Liver (tissue), 9 donors: Measurements from ENCODE around the gene MTCH2. TPM values are rescaled to one million over a fixed set of nuclear protein-coding genes. Genes with fewer than 3 reads are reported as not detected.

ENCODE experiments used
- DNase-seq: peaks from one replicate; pipeline ENCODE4 v3.0.0-alpha.2; 2017; ENCODE audit warnings: low spot score
- H3K27ac ChIP-seq, 2 donors: one replicate each; pipeline ENCODE4 v1.7.0; 2013; ENCODE audit warnings: inconsistent platforms in 2 of 2, low read length in 2 of 2, control low read depth in 1 of 2, low read depth in 1 of 2, mild to moderate bottlenecking in 1 of 2
- H3K27me3 ChIP-seq, 4 donors: one replicate each; pipeline versions ENCODE4 v1.6.1 to v1.7.0; 2013; ENCODE audit warnings: low read length in 3 of 4, inconsistent platforms in 1 of 4, mild to moderate bottlenecking in 1 of 4, moderate library complexity in 1 of 4; ENCODE audit not compliant: control insufficient read depth in 4 of 4, insufficient read depth in 4 of 4
- H3K36me3 ChIP-seq, 4 donors: one replicate each; pipeline versions ENCODE4 v1.6.1 to v1.7.0; 2013; ENCODE audit warnings: low read length in 3 of 4, mild to moderate bottlenecking in 3 of 4, low read depth in 1 of 4, moderate library complexity in 1 of 4; ENCODE audit not compliant: control insufficient read depth in 4 of 4, insufficient read depth in 3 of 4
- H3K4me1 ChIP-seq, 4 donors: one replicate each; pipeline versions ENCODE4 v1.6.1 to v1.7.0; 2013; ENCODE audit warnings: low read length in 3 of 4, mild to moderate bottlenecking in 3 of 4, moderate library complexity in 1 of 4; ENCODE audit not compliant: control insufficient read depth in 4 of 4, insufficient read depth in 4 of 4
- H3K4me3 ChIP-seq, 3 donors: one replicate each; pipeline versions ENCODE4 v1.6.1 to v1.7.0; 2013; ENCODE audit warnings: low read length in 3 of 3, control low read depth in 1 of 3, low read depth in 1 of 3, mild to moderate bottlenecking in 1 of 3
- H3K9ac ChIP-seq, 2 donors: one replicate each; pipeline ENCODE4 v1.7.0; 2013; ENCODE audit warnings: low read length in 2 of 2, mild to moderate bottlenecking in 2 of 2, moderate library complexity in 2 of 2, control low read depth in 1 of 2, low read depth in 1 of 2
- H3K9me3 ChIP-seq, 4 donors: one replicate each; pipeline versions ENCODE4 v1.6.1 to v1.7.0; 2013; ENCODE audit warnings: low read length in 3 of 4; ENCODE audit not compliant: control insufficient read depth in 4 of 4
- ATF3 ChIP-seq: IDR thresholded peaks from 2 replicates; pipeline ENCODE4 v1.6.1; 2016; ENCODE audit warnings: antibody characterized with exemption
- CTCF ChIP-seq: fragments of 150-350 bp; IDR thresholded peaks from 2 replicates; pipeline ENCODE4 v1.5.1; 2017; ENCODE audit warnings: improper control_type of control experiment, low read depth, low read length; ENCODE audit not compliant: missing input control
- EGR1 ChIP-seq, 2 donors: IDR thresholded peaks; 2 replicates each; pipeline ENCODE4 v1.6.1; 2016 to 2018; ENCODE audit warnings: antibody characterized with exemption in 2 of 2, low read depth in 2 of 2
- FOXA1 ChIP-seq: IDR thresholded peaks from 2 replicates; pipeline ENCODE4 v1.6.1; 2016; ENCODE audit warnings: antibody characterized with exemption
- FOXA2 ChIP-seq: IDR thresholded peaks from 2 replicates; pipeline ENCODE4 v1.6.1; 2016; ENCODE audit warnings: antibody characterized with exemption
- GABPA ChIP-seq, 2 donors: IDR thresholded peaks in 1 of 2; conservative IDR thresholded peaks in 1 of 2; 2 replicates each; pipeline ENCODE4 v1.6.1; 2016; ENCODE audit warnings: antibody characterized with exemption in 2 of 2, mild to moderate bottlenecking in 1 of 2, moderate library complexity in 1 of 2
- HNF4A ChIP-seq, 2 donors: conservative IDR thresholded peaks; 2 replicates each; pipeline ENCODE4 v1.6.1; 2016; ENCODE audit warnings: antibody characterized with exemption in 2 of 2, mild to moderate bottlenecking in 2 of 2
- HNF4G ChIP-seq: IDR thresholded peaks from 2 replicates; pipeline ENCODE4 v1.6.1; 2016; ENCODE audit warnings: antibody characterized with exemption
- JUND ChIP-seq, 2 donors: IDR thresholded peaks; 2 replicates each; pipeline ENCODE4 v1.6.1; 2016; ENCODE audit warnings: antibody characterized with exemption in 2 of 2
- MAX ChIP-seq: IDR thresholded peaks from 2 replicates; pipeline ENCODE4 v1.6.1; 2016; ENCODE audit warnings: antibody characterized with exemption
- NR2F2 ChIP-seq: IDR thresholded peaks from 2 replicates; pipeline ENCODE4 v1.6.1; 2016; ENCODE audit warnings: antibody characterized with exemption
- RAD21 ChIP-seq, 2 donors: IDR thresholded peaks; 2 replicates each; pipeline ENCODE4 v1.6.1; 2016; ENCODE audit warnings: antibody characterized with exemption in 2 of 2, mild to moderate bottlenecking in 2 of 2
- REST ChIP-seq: IDR thresholded peaks from 2 replicates; pipeline ENCODE4 v1.6.1; 2016; ENCODE audit warnings: antibody characterized with exemption, mild to moderate bottlenecking
- RXRA ChIP-seq, 2 donors: IDR thresholded peaks; 2 replicates each; pipeline ENCODE4 v1.6.1; 2017 to 2018; ENCODE audit warnings: antibody characterized with exemption in 2 of 2, mild to moderate bottlenecking in 1 of 2
- SP1 ChIP-seq: IDR thresholded peaks from 2 replicates; pipeline ENCODE4 v1.6.1; 2018; ENCODE audit warnings: antibody characterized with exemption, mild to moderate bottlenecking
- TAF1 ChIP-seq: conservative IDR thresholded peaks from 2 replicates; pipeline ENCODE4 v1.6.1; 2016; ENCODE audit warnings: antibody characterized with exemption, mild to moderate bottlenecking
- YY1 ChIP-seq: IDR thresholded peaks from 2 replicates; pipeline ENCODE4 v1.6.1; 2016; ENCODE audit warnings: antibody characterized with exemption, mild to moderate bottlenecking
- ZBTB33 ChIP-seq: IDR thresholded peaks from 2 replicates; pipeline ENCODE4 v1.6.1; 2016; ENCODE audit warnings: antibody characterized with exemption
- WGBS: extraction: QIAGEN DNeasy Blood & Tissue Kit; methylation state at CpG from one replicate; pipeline ENCODE4 v1.1.7; 2013; 5-methylcytosine and 5-hydroxymethylcytosine counted together
- polyA plus RNA-seq, 2 donors: library from polyadenylated mRNA; stranded (reverse) in 1 of 2; unstranded in 1 of 2; fragments of 200-250 nt in 1 of 2; fragments of >200 nt in 1 of 2; fragmentation: Nextera tagmentation in 1 of 2; extraction: Ambion mirVana in 1 of 2; gene quantifications; one replicate each; pipeline versions ENCODE4 v1.2.1 to v1.2.3, GENCODE V29; 2013 to 2015
- total RNA-seq, 2 donors: library from RNA; depleted of rRNA; stranded (reverse); fragments of >200 nt; gene quantifications; one replicate each; pipeline ENCODE4 v1.2.3, GENCODE V29; 2014
- donor health status: healthy.
- donor health status: healthy.
- donor health status: healthy.
- donor health status: healthy.
- donor health status: healthy.

Gene MTCH2
- total and polyA plus RNA-seq, 4 donors = 62.5 to 304 (median 126) TPM

GRCh38 chr11:47577460-47578041 lies 64.8 kb downstream of the MTCH2 start:
- Histone ChIP-seq H3K27me3 (no peaks in the 10 kb centered on the region), H3K4me1 (peaks cover 8 to 46% (median 40%) of the 10 kb centered on the region in 4 donors), H3K9ac (peak overlapping the region in 1 of 2 donors; percentile 42), H3K9me3 (no peaks in the 10 kb centered on the region), H3K36me3 (peaks cover 1 to 23% (median 17%) of the 10 kb centered on the region in 4 donors), H3K27ac (no peak overlapping the region), H3K4me3 (peak overlapping the region in 1 of 3 donors; percentile 90)
- 89% methylated on average over 13 of the region's 13 CpGs for WGBS
- DNase-seq = no peak
- TF ChIP-seq CTCF = no peak
- TF ChIP-seq RAD21 (IDR thresholded peaks at IDR 0.05) = no peak
- TF ChIP-seq NR2F2 = no peak
- TF ChIP-seq JUND (IDR thresholded peaks at IDR 0.05) = no peak
- TF ChIP-seq ZBTB33 = no peak
- TF ChIP-seq MAX = no peak

- Histone ChIP-seq H3K27me3 (no peaks in the 10 kb centered on the region), H3K27ac (no peak overlapping the region), H3K9me3 (no peaks in the 10 kb centered on the region), H3K4me3 (no peak overlapping the region), H3K36me3 (peaks cover 0 to 15% (median 4%) of the 10 kb centered on the region in 4 donors), H3K4me1 (peaks cover 6 to 44% (median 37%) of the 10 kb centered on the region in 4 donors), H3K9ac (no peak overlapping the region)
- WGBS = 49% methylated on average over 11 of the region's 11 CpGs
- DNase-seq = no peak
- TF ChIP-seq YY1 = no peak
- TF ChIP-seq MAX = no peak
- TF ChIP-seq TAF1 = no peak
- no peak for TF ChIP-seq HNF4A (conservative IDR thresholded peaks at IDR 0.05)
- no peak for TF ChIP-seq HNF4G
- no peak for TF ChIP-seq RAD21 (IDR thresholded peaks at IDR 0.05)
- no peak for TF ChIP-seq GABPA (IDR thresholded peaks at IDR 0.05 in 1 of 2, conservative IDR thresholded peaks at IDR 0.05 in 1 of 2)
- TF ChIP-seq JUND (IDR thresholded peaks at IDR 0.05) = no peak
- TF ChIP-seq REST = no peak
- TF ChIP-seq FOXA2 = no peak
- TF ChIP-seq SP1 = no peak
- no peak for TF ChIP-seq ZBTB33
- no peak for TF ChIP-seq EGR1 (IDR thresholded peaks at IDR 0.05; ENCODE audit: low read depth in 2 of 2)
- TF ChIP-seq RXRA (IDR thresholded peaks at IDR 0.05) = no peak
- TF ChIP-seq NR2F2 = no peak
- no peak for TF ChIP-seq CTCF
- TF ChIP-seq ATF3 = no peak
- TF ChIP-seq FOXA1 = no peak
These were observed 69.0 kb downstream of the MTCH2 start for GRCh38 chr11:47573321-47573720.
